ENCODE results near the gene HOXB2.

Gene HOXB2

DNA sequence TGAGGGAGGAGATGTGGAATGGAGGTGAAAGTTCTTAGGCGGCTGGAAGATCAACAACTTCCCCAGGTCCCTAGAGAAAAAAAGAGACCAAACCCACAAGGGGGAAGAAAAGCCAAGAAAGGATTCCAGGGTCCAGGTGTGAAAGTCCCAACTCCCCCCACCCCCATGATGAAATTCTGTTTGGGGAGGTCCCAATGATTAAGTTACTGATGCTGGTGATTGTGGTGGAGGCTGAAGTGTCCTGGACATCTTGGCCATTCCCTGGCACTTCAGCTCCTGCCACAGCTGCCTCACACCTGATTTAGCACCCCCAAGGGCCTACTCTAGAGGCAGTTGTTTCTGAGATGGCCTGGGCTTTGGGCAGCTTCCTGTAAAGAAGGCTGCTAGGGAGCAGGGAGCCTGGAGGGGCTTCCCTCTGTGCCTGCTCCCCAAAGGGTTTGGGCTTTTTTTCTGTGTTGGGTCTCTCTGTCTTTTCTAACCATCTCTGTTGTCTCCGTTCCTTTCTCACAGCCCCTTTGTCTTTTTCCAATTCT lies 20.2 kb upstream of the HOXB2 start:
- no peak for DNase-seq

DNA sequence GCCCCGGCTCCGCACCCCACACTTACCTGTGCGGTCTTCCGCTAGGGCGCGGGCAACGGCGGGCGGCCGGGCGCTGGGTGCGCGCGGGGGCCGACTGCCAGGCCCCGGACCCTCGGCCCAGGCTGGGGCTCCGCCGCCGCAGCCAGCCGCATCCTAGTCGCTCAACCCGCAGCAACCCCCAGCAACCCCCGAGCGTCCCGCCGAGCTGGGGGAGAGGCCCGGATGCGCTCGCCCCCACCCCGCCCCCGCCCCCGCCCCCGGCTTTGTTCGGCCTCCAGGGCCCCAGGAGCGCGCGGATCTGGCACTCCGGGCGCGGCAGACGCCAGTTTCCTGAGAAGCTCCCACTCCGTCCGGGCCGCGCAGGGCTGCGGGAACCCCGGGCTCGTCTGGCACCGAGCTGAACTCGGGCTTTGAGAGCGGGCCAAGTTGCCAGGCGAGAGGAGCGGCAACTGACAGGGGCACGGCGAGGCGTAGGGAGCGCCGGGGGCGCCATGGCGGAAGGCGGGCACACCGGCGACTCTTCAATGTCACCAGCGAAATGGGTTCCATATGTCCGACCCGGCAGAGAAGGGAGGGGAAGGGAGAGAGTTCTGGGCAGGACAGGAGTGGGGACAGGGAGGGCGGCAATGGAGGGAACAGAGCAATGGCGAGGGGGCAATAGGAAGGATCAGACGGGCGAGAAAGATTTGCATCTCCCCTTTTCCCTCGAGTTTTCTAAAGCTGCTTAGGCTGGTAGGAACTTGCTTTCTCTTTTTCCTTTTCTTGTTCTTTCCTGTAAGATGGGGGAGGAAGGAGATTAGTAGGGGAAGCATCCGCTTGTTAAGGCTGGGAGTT lies 19.5 kb upstream of the HOXB2 start:
- DNase-seq: no peak

DNA sequence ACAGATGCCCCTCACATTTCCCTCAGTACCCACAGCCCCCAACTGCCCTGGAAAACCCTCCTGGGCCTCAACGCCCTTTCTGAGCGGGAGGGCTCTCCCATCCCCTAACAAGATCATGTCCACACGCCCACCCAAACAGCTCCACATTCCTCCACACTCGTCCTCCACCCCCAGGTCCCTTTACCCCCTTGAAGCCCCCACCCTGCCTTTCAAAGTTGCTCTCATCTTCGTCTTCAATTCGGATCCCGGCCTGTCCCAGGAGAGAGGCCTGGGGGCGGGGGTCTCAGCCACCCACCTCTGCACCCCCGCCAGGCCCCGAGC lies 18.9 kb upstream of the HOXB2 start:
- no peak for DNase-seq

DNA sequence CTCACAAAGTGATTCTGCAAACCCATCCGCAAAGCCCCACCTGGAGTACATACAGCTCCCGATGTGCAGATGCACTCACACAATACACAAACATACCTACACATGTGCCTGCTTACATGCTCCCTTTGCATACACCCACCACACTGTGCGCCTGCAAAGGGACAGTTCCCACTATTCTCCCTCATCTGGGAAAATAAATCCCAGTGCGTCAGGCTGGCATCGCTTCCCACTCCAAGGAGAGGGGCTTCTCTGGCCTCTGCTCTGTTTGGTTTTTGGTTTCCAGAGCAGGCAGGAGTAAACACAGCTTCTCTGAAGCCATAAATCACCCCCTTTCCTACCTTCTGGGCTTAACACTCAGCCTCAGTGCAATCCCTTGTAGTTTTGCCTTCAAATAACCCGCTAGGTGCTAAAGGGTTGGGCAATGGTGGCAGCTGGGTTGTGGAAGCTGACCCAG lies 18.5 kb upstream of the HOXB2 start:
- DNase-seq: no peak

DNA sequence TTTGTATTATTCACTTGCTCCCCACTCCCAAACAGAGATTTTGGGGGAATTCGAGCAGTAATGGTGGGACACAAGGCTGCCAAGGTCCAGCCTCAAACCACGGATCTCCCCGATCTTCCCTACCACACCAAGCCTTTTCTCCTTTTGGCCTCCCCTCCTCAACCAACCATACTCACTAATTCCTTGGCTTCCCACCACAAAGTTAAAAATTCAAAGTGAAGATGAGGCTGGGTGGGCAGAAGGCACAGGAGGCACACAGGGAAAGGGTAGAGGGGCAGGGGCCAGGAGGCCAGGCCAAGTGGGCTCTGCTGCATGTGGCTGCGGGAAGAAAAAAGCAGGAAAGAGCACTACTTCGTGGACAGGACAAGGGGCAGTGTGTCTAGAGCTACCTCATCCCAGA lies 18.0 kb upstream of the HOXB2 start:
- no peak for DNase-seq

DNA sequence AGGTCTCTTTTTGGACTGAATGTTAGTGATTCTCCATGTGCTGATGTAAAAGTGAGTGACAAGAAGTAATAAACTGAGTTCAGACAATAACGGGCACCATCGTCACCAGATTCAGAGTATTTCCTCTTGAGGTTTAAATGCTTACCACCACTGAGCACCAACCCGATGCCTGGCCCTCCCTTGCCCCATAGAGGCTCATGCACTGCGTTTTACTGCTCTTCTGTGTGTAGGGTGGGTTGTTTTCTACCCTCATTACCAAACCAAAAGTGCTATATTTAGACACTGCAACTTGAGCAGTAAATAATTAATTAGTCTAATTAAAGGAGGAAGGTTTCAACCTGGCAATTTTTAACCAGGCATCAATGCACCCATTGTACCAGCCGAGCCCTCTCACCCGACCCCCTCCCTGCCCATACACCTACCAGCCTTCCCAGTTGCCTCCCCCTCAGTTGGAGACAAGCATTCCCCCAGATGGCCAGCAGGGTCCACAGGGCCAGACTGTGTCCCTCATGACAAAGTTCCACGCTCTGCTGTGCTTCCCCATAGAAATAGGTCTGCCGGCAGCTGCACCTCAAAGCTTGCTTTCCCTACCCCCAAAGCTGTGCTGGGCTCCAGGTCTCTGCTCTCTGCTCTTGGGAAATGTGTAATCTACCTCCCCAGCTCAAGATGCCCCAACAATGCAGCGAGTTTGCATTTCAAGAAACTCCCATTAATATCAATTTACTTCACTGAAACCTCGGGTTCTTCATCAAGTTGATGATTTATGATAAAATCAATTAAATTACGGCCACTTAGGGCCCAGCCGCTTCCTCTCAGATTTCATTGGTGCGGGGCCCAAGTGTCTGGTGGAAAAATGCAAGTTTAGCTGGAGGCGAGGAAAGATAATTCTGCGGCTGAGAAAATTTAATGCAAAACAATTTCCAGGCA lies 17.2 kb upstream of the HOXB2 start:
- DNase-seq: no peak

DNA sequence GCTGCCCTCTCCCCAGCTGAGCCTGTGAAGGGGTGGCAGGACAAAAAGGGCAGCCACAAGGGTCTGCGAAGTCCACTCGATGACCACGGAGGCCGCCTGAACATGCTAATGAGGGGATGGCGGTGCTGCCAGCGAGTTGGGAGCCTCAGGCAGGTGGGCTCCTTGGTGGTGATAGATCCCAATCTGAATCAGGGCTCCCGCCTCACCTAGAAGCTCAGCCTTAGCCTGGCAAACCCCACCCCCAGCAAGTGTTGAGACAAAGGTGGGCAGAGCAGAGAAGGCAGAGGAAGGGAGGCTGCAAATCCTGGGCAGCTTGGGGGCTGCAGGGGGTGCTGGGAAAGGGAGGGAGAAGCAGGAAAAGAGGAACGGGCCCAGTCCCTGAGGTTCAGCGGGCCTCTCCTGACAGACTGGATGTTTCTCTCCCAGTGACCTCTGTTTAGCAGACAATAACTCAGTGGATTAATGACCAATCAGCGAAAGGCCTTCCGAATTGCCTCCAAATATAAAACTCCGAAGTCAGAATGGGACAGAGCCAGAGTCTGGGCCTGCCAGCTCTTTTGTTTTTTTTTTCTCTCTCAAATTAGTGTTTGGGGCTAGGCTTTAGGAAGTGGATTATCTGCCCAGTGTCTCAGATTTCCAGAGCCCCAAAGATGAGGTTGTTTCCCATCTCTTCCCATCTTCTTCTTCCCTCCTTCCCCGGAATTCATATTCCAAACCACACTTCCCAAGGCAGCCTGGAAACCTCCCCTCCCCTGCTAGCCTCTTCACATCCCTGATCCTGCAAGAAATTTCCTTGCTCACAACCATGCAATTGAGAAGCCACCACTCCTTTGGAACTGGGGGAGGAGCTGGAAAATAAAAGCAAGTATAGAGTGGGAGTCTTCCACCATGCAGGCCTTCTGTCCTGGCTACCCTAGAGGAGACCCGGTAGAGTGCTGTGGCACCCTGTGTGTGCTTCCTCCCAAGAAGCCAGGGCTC lies 15.2 kb upstream of the HOXB2 start:
- DNase-seq: no peak

DNA sequence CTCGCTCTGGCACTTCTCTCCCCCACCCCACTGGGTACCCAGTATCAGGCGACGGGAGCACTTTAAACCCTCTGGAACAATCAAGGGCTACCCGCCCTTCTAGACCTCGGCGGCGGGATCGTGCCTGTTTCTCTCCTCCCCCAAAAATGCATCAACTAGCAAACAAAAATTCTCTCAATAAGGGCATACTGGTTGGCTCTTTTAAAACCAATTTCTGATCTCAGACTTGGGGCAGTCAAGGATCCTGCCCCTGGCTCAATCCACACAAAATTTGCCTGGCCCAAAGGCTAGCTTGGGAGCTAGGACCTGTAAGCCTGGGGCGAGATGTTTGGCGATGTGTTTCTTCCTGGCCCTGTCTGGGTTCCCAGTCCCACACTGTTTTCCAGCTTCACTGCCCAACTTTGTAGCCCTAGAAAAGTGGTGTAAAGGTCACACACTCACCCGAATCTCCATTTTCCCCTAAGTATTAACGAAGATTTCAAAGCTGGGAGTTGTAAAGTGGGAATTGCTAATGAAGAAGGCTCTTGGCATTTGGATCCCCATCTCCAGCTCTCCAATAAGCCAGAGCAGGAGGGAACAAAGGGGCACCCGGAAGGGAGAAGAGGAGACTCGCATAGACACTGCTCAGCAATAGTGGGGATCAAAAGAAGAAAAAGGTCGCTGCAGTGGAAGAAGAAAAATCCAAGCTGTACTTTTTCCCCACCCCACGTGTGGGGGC lies 14.4 kb upstream of the HOXB2 start:
- no peak for DNase-seq

DNA sequence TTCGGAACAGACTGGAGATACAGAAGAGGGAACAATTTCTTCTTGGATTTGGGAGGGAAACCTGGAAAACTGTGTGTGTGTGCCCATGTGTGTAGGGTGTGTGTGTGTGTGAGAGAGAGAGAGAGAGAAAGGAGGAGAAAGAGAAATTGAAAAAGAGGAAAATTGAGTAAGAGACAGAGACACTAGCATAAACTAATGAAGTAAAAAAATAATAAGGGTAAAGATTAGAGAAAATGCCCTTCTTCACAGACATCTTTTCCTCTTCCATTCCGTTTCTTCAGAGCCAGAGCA lies 13.9 kb upstream of the HOXB2 start:
- no peak for DNase-seq

DNA sequence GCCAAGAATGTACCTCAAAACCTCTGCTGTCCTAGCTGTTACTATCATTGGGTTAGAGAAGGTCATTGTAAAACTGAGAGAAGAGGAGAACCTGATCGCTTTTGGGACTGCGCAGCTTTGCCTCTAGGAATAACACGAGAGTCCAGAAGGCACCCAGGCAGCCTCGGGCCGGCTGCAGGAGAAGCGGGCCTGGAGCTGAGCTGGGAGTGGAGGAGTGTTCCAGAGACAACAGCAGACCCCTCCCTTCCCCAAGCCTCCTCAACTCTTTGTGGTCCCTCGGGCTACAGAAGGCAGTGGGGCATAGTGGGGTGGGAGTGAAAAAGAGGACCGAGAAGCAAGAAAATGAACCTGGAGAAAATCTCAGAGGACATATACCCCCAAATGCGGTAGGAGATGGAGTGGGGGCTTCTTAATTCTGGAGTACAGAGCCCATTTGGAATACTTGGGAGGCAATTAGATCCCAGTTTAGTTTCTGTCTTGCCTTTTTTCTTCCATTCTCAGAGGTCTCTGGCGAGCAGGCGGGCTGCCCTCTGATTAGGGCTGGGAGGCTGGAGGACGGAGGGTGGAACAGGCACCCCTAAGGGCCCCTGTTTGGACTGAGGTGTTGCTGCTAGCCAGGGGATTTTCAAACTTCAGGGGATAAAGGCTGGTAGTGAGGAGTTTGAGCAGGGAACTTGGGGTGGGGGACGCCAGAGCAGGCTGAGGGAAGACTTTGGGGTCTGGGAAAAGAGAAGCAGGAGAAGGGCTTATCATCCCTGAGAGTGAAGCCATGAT lies 13.3 kb upstream of the HOXB2 start:
- DNase-seq: no peak

DNA sequence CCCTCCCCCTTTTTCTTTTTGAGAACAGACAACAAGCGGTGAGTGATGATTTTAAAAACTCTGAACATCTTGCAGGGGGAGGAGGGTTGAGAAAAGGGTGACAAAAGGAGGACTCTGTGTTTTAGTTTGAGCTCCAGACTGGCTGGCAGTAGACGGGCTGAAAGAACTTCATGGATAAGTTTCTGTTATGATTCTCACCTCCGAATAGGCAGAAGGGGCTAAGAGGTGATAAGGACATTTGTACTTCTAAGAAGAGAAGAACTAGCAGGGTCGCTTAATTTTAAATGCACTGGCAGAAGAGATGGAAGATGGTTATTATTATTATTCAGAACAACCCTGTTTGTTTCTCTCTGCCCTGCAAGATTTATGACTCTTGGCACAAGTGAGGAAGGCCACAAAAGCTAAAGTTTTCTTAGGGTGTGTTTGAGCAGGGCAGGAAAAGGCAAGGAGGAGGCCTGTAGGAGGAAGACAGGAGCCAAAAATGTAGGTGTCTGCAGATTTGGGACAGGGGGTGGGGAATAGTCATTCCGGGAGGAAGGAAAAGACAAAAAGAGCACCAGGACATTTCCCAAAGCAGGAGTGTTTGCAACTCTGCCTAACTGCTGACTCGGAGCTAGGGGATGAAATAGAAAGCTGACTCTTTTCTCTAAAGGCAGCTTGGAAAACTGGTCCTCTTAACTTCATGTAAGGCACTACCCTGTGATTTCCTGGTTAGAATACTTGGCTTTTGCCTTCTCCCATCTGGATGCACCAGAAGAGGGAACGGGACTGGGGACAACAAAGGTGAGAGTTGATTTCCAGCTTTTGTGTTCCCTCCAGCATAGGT lies 11.9 kb upstream of the HOXB2 start:
- no peak for DNase-seq

DNA sequence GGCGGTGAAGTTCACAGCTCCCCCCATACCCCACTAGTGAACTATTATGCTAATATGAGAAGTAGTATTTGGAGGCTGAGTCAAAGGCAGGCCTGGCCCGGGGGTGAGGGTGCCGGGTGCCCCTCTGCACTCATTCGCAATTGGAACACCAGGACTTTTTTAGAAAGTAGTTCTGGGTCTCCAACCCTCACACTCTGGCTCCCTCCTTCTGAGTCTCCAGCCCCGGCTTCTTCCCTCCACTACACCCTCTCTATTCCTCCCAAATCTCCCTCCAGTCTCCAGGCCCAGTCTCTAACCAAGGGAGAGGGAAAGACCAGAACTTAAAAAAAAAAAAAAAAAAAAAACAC lies 11.3 kb upstream of the HOXB2 start:
- no peak for DNase-seq

DNA sequence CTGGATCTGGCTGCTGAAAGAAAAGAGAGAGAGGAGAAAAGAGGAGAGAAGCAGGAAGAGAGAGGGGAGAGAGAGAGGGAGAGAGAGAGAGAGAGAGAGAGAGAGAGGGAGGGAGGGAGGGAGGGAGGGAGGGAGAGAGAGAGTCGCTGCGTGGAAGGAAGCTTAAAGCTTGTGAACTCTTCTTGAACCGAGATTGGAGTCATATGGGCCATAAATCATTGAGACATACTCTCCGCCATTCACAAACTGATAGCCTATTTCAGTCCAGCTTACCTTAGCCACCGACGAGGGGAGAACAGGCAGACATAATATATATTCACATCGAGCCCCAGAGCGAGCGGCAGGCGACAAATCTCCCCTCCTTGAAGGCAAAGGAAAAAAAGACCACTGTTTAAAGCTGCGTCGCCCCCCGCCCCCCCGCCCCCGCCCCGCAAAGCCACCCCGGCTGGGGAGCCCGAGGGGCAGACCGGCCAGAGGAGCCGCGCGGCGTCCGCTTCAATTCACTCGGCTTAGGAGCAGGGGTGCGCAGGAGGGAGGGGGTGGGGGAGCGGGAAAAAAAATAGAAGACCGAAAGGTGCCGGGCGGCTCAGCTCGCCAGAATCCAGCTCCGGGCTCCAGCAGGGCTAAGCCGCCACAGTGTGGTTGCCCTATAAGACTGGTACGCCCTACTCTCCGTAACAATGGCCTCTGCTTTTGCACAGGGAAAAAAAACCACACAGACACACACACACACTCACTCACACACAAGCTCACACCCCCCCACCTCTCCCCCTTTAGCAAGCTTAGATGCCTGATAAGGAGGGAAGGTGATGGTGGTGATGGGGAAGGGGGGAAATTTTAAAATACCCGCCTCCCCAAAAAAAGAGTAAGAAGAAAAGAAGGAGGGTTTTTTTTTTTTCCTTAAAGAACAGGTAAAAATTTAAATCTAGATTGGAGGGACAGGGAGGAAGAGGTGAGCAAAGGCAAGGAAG lies 10.6 kb upstream of the HOXB2 start:
- DNase-seq: no peak

DNA sequence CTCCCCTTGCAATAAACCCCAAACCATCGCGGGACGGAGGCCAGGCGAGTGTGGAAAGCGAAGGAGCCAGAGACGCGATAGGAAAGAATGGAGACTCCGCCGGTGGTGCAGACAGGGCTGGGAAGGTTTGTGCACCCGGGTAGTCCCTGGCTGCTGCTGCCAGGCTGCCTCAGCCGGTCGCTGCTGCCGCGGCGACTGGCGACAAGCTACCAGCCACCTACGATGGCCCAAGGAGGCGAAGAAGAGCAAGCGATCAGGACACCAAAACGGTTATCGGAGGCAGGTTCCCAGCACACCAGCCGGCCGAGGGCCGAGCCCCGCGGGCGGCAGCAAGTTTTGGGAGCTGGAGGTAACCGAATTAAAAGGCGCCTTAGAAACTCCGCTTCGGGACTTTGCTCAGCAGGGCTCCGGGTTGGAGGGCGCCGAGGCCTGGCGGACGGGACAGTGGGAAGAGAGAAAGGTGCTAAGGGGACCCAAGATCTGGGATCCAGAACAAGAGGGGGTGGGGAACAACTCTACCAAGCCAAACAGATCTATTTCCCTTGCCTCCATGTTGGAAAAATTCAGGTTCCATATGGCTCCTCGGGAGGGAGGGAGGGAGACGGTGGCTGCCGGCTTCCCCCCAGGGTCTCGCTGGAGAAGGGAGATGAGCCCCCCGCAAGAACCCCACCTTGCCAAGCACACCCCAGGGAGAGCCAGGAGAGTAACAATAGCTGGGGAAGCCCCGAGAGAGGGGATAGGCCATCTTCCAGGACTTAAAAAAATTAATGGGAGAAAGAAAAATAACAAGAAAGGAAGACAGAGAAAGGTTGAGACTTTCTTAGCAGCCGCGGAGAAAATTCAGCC lies 9.7 kb upstream of the HOXB2 start:
- DNase-seq: no peak

DNA sequence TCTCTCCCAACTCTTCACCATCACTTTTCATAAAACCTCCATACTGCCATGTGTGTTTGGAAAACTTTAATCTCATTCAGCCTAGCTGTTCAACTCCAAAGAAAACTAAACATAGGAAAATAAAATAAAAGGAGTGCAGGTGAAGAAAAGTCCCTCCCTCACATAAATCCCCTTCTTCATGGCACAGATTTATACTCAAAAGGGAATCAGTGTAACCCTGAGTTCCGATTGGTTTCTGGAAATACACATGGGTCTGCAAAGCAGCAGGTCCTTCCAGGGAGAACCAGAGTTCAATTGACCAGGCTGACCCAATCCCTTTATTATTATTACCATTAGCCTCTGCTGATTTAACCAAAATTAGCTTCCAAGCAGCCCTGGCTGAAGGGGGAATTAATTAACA lies 8.9 kb upstream of the HOXB2 start:
- no peak for DNase-seq

DNA sequence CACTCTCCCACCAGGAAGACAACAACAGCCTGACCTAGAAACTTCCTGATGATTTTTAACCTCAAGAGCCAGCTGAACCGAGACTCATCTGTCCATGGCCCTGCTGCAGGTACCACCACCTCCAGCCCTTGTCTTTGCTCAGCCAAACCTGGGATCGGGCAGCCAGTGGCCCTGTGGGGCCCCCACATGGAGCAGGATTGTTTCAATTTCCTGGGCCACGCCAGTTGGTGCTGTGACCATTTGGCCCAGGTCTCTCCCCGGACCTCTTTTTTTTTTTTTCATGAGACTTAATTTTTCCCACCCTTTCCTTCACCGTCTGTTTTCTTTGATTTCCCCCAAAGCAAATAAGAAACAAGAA lies 8.3 kb upstream of the HOXB2 start:
- no peak for DNase-seq

DNA sequence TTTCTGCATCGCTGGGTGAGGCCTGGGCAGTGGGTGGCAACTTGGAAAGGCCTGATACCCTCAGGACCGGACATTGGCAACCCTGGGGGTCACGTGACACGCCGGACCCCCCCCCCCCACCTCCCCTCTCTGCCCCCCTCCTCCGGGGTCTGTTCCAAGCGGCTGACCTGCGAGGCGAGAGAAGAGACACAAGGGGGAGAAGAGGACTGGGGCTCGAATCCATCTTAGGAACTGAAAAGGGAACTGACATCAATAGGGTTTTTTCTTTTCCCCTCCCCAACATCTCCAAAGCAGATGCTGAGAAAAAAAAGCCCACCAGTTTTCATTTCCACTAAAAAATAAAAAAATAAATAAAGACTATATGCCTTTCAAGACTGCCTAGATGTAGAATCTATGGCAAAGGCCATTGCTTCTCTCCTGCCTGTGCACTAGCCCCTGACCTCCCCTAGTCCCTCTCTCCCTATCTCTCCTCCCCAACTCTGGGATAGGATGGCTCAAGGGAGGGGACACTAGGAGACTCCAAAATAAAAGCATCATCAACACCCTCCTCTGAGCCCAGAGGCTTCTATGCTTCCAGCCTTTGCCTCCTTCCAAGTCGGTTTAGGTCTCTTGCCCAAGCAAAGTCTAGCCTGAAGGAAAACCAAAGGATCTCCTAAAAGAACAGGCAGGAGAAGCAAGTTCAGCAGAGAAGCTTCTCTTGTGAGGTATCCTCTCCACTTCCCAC lies 7.7 kb upstream of the HOXB2 start:
- no peak for DNase-seq

Measured in GOT3 (cell line).